Daoy (cell line): ENCODE measurements around the gene DNAJC7. TPM values are rescaled to one million over a fixed set of nuclear protein-coding genes. Genes with fewer than 3 reads are reported as not detected.
"Not testable (repeated sequence)": the region's sequence is repeated elsewhere in the genome, so short reads cannot be mapped to it uniquely, and the experiment has no call there.

ENCODE experiments used
- DNase-seq: peaks from one replicate; pipeline ENCODE4 v3.0.0-alpha.2; 2015; ENCODE audit warnings: low read depth
- total RNA-seq: library from RNA; depleted of rRNA; stranded (reverse); fragments of >200 nt; shearing (Covaris generic); gene quantifications from 2 replicates; pipeline ENCODE4 v1.2.3, GENCODE V29; 2014

DNAJC7 gene
- total RNA-seq, 1 experiment from 2014 or later, result 148 TPM

- peak; percentile 49 for DNase-seq
Observed at GRCh38 chr17:41957031-41957868, 60.0 kb downstream of the DNAJC7 start.

DNA sequence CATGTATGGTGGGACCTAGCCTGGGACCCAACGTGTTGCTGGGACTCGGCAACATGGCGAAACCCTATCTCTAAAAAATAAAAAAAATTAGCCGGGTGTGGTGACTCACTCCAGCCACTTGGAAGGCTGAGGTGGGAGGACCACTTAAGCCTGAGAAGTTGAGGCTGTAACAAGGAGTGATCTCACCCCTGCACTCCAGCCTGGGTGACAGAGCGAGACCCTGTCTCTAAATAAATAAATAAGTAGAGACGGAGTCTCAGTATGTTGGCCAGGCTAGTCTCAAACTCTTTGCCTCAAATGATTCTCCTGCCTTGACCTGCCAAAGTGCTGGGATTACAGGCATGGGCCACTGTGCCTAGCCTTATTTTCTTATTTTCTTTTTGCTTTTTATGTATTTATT, 60.7 kb downstream of the DNAJC7 start:
- DNase-seq, result peak; percentile 75

- DNase-seq, result no peak
Observed at GRCh38 chr17:41948762-41949460, 68.3 kb downstream of the DNAJC7 start.

DNA sequence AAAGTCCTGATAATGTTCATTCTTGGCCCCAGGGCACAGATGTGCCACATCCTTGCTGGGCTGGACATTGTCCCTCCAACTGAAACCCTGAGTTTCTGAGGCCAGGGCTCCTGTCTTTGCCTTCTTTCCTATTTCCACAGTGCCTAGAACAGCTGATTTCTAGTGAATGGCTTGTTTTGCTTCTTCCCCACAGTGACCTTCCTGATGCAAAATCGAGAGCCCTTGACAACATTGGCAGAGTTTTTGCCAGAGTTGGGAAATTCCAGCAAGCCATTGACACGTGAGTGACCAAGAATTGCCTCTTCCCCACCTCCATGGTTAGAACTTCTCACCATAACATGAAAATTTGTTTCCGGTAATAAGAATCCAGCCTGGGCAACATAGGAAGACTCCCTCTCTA, 72.3 kb downstream of the DNAJC7 start:
- DNase-seq, result no peak

GRCh38 chr17:41943492-41943891, 73.7 kb downstream of the DNAJC7 start:
- DNase-seq, result peak; percentile 24

- DNase-seq, result no peak
Observed at GRCh38 chr17:41942626-41943373, 74.4 kb downstream of the DNAJC7 start.

GRCh38 chr17:41941168-41941567, 76.1 kb downstream of the DNAJC7 start:
- no peak for DNase-seq

DNA sequence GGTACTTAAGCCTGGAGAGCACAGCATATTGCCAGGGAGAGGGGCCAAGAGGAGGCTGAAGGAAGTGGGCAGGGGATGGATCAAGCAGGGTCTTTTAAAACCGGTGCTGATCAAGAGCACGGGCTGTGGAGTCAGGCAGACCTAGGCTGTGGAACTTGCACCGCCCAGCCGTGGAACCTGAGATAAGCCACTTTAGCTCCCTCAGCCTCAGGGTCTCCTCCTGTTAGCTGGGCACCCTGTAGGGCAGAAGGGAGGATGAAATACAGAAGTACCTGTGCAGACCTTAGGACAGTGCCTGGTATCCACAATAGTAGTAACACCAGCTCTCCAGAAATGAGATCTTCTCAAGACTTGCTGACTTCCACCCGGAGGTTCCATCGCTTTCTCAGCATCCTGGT, 77.5 kb downstream of the DNAJC7 start:
- no peak for DNase-seq

GRCh38 chr17:41939044-41939692, 78.1 kb downstream of the DNAJC7 start:
- no peak for DNase-seq

GRCh38 chr17:41937970-41938954, 79.0 kb downstream of the DNAJC7 start:
- DNase-seq, result no peak

GRCh38 chr17:41935641-41936040, 81.6 kb downstream of the DNAJC7 start:
- DNase-seq, result no peak

- DNase-seq, result no peak
Observed at GRCh38 chr17:41932816-41933389, 84.3 kb downstream of the DNAJC7 start.

DNA sequence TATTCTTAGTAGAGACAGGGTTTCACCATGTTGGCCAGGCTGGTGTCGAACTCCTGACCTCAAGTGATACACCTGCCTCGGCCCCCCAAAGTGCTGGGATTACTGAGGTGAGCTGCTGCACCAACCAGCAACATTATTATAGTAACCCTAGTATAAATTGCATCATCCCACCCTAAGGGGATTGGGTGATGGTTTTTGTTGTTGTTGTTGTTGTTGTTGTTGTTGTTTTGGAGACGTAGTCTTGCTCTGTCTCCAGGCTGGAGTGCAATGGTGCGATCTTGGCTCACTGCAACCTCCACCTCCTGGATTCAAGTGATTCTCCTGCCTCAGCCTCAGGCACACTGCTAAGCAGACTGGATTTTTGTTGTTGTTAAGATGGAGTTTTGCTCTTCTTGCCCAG, 85.5 kb downstream of the DNAJC7 start:
- DNase-seq, result not testable (repeated sequence)

DNA sequence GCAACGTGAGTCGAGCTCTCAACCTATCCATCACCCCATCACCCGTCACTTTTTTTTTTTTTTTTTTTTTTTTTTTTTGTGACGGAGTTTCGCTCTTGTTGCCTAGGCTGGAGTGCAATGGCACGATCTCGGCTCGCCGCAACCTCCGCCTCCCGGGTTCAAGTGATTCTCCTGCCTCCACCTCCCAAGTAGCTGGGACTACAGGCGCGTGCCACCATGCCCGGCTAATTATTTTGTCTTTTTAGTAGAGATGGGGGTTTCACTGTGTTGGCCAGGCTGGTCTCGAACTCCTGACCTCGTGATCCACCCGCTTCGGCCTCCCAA, 86.4 kb downstream of the DNAJC7 start:
- DNase-seq, result not testable (repeated sequence)

DNA sequence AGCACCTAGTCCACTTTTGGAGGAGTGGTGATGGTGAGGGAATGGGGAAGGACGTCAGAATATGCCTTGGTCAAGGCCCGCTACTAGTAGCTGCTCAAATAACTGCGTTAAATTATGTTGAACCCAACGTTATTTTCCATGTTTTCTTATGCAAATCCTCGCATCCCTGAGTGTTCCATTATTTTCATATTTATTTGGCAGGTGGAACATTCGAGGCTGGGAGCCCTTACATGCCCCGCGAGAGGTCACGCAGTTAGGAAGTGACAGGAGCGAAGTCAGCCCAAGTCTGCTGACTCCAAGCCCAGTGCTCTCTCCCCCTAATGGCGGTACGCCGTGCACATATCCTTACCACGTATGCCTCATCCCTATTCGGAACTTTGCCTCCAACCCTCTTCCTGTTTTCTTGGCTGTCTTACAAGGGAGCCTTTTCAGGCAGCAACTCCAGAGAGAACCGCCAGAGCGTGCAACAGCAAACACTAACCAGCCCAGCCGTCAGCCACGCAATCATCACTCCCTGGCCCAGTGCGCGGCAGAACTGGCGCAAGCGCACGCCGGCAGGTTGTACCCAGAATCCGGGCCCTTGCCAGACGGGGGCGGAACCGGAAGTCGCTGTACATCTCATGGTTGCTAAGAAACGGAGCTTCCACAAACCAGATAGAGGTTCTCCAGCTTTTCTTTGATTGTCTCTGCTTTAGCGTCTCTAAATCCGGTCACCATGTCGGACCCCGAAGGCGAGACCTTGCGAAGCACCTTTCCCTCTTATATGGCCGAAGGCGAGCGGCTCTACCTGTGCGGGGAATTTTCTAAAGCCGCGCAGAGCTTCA, 87.0 kb downstream of the DNAJC7 start, which contains the start of gene ODAD4:
ODAD4 (plus strand) TSS at position 609 of the 824 bp plus-strand sequence; CDS start at position 716, 107 bp downstream.
- peak; percentile 99 for DNase-seq

DNA sequence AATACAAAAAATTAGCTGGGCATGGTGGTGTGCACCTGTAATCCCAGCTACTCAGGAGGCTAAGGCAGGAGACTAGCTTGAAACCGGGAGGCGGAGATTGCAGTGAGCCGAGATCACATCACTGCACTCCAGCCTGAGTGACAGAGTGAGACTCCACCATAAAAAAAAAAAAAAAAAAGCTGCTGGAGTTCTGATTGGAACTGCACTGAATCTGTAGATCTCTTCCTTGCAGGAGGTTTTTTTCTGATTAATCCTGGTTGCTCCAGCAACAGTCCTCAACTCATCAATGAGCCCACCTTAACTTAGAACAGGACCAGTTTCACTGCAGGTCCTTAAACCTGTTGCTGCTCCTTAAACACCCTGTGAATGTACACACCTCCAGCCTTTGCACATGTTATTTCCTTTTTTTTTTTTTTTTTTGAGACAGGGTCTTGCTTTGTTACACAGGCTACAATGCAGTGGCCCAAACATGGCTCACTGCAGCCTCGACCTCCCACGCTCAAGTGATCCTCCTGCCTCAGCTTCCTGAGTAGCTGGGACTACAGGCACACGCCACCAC, 88.5 kb downstream of the DNAJC7 start:
- no peak for DNase-seq
